MM.1S (cell line): ENCODE data around the gene ZNF337.

Experiments used
- EZH2 ChIP-seq: fragments of 300-600 bp; sonication (generic); optimal IDR thresholded peaks from 2 replicates; pipeline ENCODE3; 2017; ENCODE audit warnings: low read depth, mild to moderate bottlenecking, antibody characterized with exemption, low read length, mixed read lengths
- EZH2phosphoT487 ChIP-seq: fragments of 300-600 bp; sonication (generic); IDR thresholded peaks from 2 replicates; pipeline ENCODE4 v1.6.1; 2018; ENCODE audit warnings: antibody characterized with exemption, low read length
- TF ChIP-seq, protein P1 (sequence below): fragments of 300-600 bp; sonication (generic); IDR thresholded peaks from 2 replicates; pipeline ENCODE4 v1.5.1; 2016; ENCODE audit warnings: antibody characterized with exemption, low read length, mixed read lengths

DNA sequence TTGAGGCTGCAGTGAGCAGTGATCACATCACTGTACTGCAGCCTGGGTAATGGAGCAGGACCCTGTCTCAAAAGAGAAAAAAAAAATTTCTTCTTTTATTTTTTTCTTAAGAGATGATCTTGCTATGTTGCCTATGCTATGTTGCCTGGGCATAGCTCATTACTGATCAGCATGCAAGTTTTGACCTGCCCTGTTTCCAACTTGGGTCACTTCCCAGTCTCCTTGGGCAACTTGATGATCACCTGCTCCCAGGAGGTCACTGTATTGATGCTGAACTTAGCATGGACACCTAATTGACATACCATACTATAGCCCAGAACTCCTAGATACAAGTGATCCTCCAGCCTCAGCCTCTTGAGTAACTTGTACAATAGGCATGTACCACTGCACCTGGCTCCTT lies 42.2 kb downstream of the ZNF337 start:
- TF ChIP-seq, protein P1, sequence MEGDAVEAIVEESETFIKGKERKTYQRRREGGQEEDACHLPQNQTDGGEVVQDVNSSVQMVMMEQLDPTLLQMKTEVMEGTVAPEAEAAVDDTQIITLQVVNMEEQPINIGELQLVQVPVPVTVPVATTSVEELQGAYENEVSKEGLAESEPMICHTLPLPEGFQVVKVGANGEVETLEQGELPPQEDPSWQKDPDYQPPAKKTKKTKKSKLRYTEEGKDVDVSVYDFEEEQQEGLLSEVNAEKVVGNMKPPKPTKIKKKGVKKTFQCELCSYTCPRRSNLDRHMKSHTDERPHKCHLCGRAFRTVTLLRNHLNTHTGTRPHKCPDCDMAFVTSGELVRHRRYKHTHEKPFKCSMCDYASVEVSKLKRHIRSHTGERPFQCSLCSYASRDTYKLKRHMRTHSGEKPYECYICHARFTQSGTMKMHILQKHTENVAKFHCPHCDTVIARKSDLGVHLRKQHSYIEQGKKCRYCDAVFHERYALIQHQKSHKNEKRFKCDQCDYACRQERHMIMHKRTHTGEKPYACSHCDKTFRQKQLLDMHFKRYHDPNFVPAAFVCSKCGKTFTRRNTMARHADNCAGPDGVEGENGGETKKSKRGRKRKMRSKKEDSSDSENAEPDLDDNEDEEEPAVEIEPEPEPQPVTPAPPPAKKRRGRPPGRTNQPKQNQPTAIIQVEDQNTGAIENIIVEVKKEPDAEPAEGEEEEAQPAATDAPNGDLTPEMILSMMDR = no peak
- TF ChIP-seq EZH2phosphoT487 = no peak
- no peak for TF ChIP-seq EZH2
